ENCODE results near the gene CD300C.
"Not testable (repeated sequence)": the region's sequence is repeated elsewhere in the genome, so short reads cannot be mapped to it uniquely, and the experiment has no call there.

Gene CD300C

GRCh38 chr17:74512036-74512435 is 33.9 kb downstream of the CD300C start:
- TF ChIP-seq CTCF (IDR thresholded peaks at IDR 0.05; ENCODE audit: low read depth, low read length) = no peak
- Histone ChIP-seq H3K27ac (no peak overlapping the region), H3K9me3 (ENCODE audit: severe bottlenecking) (peaks cover 17% of the 10 kb centered on the region), H3K36me3 (no peaks in the 10 kb centered on the region), H3K27me3 (ENCODE audit: insufficient read depth, low read depth, severe bottlenecking) (peaks cover 62% of the 10 kb centered on the region), H3K4me3 (ENCODE audit: low read depth, low read length) (no peak overlapping the region)
- no peak for DNase-seq

- no peak overlapping the region for H3K4me3 ChIP-seq (ENCODE audit: low read depth, low read length)
- no peak for TF ChIP-seq CTCF (IDR thresholded peaks at IDR 0.05; ENCODE audit: low read depth, low read length)
- peaks cover 49% of the 10 kb centered on the region for H3K27me3 ChIP-seq (ENCODE audit: insufficient read depth, low read depth, severe bottlenecking)
- no peaks in the 10 kb centered on the region for H3K36me3 ChIP-seq
- no peaks in the 10 kb centered on the region for H3K9me3 ChIP-seq (ENCODE audit: severe bottlenecking)
- DNase-seq = no peak
- H3K27ac ChIP-seq = no peak overlapping the region
These were observed 37.8 kb downstream of the CD300C start for GRCh38 chr17:74508156-74508555.

- not testable (repeated sequence) for H3K9me3 ChIP-seq (ENCODE audit: severe bottlenecking); H3K27ac ChIP-seq; H3K4me3 ChIP-seq (ENCODE audit: low read depth, low read length); DNase-seq; H3K36me3 ChIP-seq
- peaks cover 49% of the 10 kb centered on the region for H3K27me3 ChIP-seq (ENCODE audit: insufficient read depth, low read depth, severe bottlenecking)
These were observed 42.0 kb downstream of the CD300C start for GRCh38 chr17:74503949-74504348.

GRCh38 chr17:74502861-74503260 is 43.1 kb downstream of the CD300C start:
- no peaks in the 10 kb centered on the region for H3K36me3 ChIP-seq
- H3K4me3 ChIP-seq (ENCODE audit: low read depth, low read length) = no peak overlapping the region
- DNase-seq = no peak

GRCh38 chr17:74499992-74500391 is 45.9 kb downstream of the CD300C start:
- no peaks in the 10 kb centered on the region for H3K36me3 ChIP-seq
- no peak overlapping the region for H3K4me3 ChIP-seq (ENCODE audit: low read depth, low read length)
- no peaks in the 10 kb centered on the region for H3K9me3 ChIP-seq (ENCODE audit: severe bottlenecking)
- H3K27ac ChIP-seq = no peak overlapping the region
- TF ChIP-seq CTCF (IDR thresholded peaks at IDR 0.05; ENCODE audit: low read depth, low read length) = no peak
- peaks cover 42% of the 10 kb centered on the region for H3K27me3 ChIP-seq (ENCODE audit: insufficient read depth, low read depth, severe bottlenecking)
- no peak for DNase-seq

More at GRCh38 chr17:74502861-74503260, 43.1 kb downstream of the CD300C start:
- H3K27me3 ChIP-seq (ENCODE audit: insufficient read depth, low read depth, severe bottlenecking) = peaks cover 49% of the 10 kb centered on the region
- no peak for TF ChIP-seq CTCF (IDR thresholded peaks at IDR 0.05; ENCODE audit: low read depth, low read length)
- no peaks in the 10 kb centered on the region for H3K9me3 ChIP-seq (ENCODE audit: severe bottlenecking)
- H3K27ac ChIP-seq = no peak overlapping the region

- no peaks in the 10 kb centered on the region for H3K9me3 ChIP-seq (ENCODE audit: severe bottlenecking)
- no peak for DNase-seq
- TF ChIP-seq CTCF (IDR thresholded peaks at IDR 0.05; ENCODE audit: low read depth, low read length) = no peak
- H3K4me3 ChIP-seq (ENCODE audit: low read depth, low read length) = no peak overlapping the region
- no peaks in the 10 kb centered on the region for H3K36me3 ChIP-seq
- H3K27me3 ChIP-seq (ENCODE audit: insufficient read depth, low read depth, severe bottlenecking) = peaks cover 35% of the 10 kb centered on the region
- H3K27ac ChIP-seq = no peak overlapping the region
These were observed 48.4 kb downstream of the CD300C start for GRCh38 chr17:74497471-74497870.
